HepG2 (cell line): Measurements from ENCODE around the gene XAF1. TPM values are rescaled to one million over a fixed set of nuclear protein-coding genes. Genes with fewer than 3 reads are reported as not detected.
A peak's percentile ranks its signal among the peaks of the same experiment; 100 is the strongest.

Source experiments
- CC2D1A ChIP-seq: sonication (generic); formaldehyde crosslinking; IDR thresholded peaks from 2 replicates; pipeline ENCODE4 v1.8.1; 2023; ENCODE audit warnings: mild to moderate bottlenecking, missing genetic modification reagents
- E2F1 ChIP-seq: sonication (generic); formaldehyde crosslinking; IDR thresholded peaks from 2 replicates; pipeline ENCODE4 v1.5.0; 2020; ENCODE audit warnings: missing genetic modification reagents
- ELF1 ChIP-seq: sonication (generic); formaldehyde crosslinking; IDR thresholded peaks from 2 replicates; pipeline ENCODE4 v1.4.0; 2020; ENCODE audit warnings: missing genetic modification reagents
- NBN ChIP-seq: fragments of 450-650 bp; conservative IDR thresholded peaks from 2 replicates; pipeline ENCODE4 v1.6.1; 2017
- NKX3-1 ChIP-seq: sonication (generic); formaldehyde crosslinking; IDR thresholded peaks from 2 replicates; pipeline ENCODE4 v1.5.0; 2020; ENCODE audit warnings: missing genetic modification reagents
- ONECUT2 ChIP-seq: sonication (generic); formaldehyde crosslinking; IDR thresholded peaks from 2 replicates; pipeline ENCODE4 v1.4.0; 2020; ENCODE audit warnings: missing genetic modification reagents
- PAX8 ChIP-seq: sonication (generic); formaldehyde crosslinking; IDR thresholded peaks from 2 replicates; pipeline ENCODE4 v1.8.0; 2022; ENCODE audit warnings: mild to moderate bottlenecking, missing genetic modification reagents, borderline replicate concordance
- RAD21 ChIP-seq: fragments of 450-650 bp; formaldehyde crosslinking; IDR thresholded peaks from 2 replicates; pipeline ENCODE4 v1.5.0; 2020; ENCODE audit warnings: mild to moderate bottlenecking
- SSRP1 ChIP-seq: IDR thresholded peaks from 2 replicates; pipeline ENCODE4 v1.6.1; 2016; ENCODE audit warnings: control low read depth
- TFDP2 ChIP-seq: sonication (generic); formaldehyde crosslinking; IDR thresholded peaks from 2 replicates; pipeline ENCODE4 v1.4.0; 2020; ENCODE audit warnings: missing genetic modification reagents
- ZFP82 ChIP-seq: sonication (generic); formaldehyde crosslinking; IDR thresholded peaks from 2 replicates; pipeline ENCODE4 v1.5.1; 2020; ENCODE audit warnings: mild to moderate bottlenecking, missing genetic modification reagents, borderline replicate concordance
- ZKSCAN5 ChIP-seq: sonication (generic); formaldehyde crosslinking; IDR thresholded peaks from 2 replicates; pipeline ENCODE4 v1.5.1; 2020; ENCODE audit warnings: mild to moderate bottlenecking, missing genetic modification reagents
- polyA plus RNA-seq, 8 experiments: library from polyadenylated mRNA; depleted of rRNA in 3 of 8; stranded (reverse) in 7 of 8; unstranded in 1 of 8; fragments of >200 nt; fragmentation: Illumina TruSeq in 4 of 8; extraction: Trizol in 4 of 8; gene quantifications; 2 replicates each; pipeline versions ENCODE4 v1.2.1 to v1.2.3, GENCODE V29; 2011 to 2016; ENCODE audit warnings: low read depth in 4 of 8, missing spikeins in 1 of 8, mixed read lengths in 1 of 8; ENCODE audit not compliant: insufficient read depth in 1 of 8
- total RNA-seq, 5 experiments: library from RNA; depleted of rRNA; stranded (reverse); fragments of >200 nt; fragmentation: Illumina TruSeq; extraction: Trizol; gene quantifications; 2 replicates each; pipeline ENCODE4 v1.2.3, GENCODE V29; 2016; ENCODE audit warnings: low read depth in 1 of 5
- TF ChIP-seq, protein P1 (sequence below): sonication (generic); formaldehyde crosslinking; IDR thresholded peaks from 2 replicates; pipeline ENCODE4 v1.4.0; 2020; ENCODE audit warnings: missing genetic modification reagents

XAF1 gene
- total and polyA plus RNA-seq, 2 of the 13 experiments (the other 11 are each of a cell fraction or from before 2014, with no cell fraction given), result 1.2 to 2.4 TPM

- TF ChIP-seq E2F1 (CRISPR knock-in tag), result no peak
- TF ChIP-seq ZFP82 (CRISPR knock-in tag), result peak; percentile 75; the same call in 1 of the 2 replicates
- TF ChIP-seq PAX8 (CRISPR knock-in tag), result 0 out of 2 replicates have a peak, but pooled peaks have one; percentile 35
- TF ChIP-seq ELF1 (CRISPR knock-in tag), result 0 out of 2 replicates have a peak, but pooled peaks have one; percentile 27
- TF ChIP-seq CC2D1A (CRISPR knock-in tag), result no peak
- peak; percentile 21; the same call in 1 of the 2 replicates for TF ChIP-seq TFDP2
- no peak for TF ChIP-seq ONECUT2 (CRISPR knock-in tag)
- peak; percentile 96; the same call in 1 of the 2 replicates for TF ChIP-seq SSRP1
- no peak for TF ChIP-seq NBN
- peak; percentile 38; the same call in 1 of the 2 replicates for TF ChIP-seq NKX3-1 (CRISPR knock-in tag)
- TF ChIP-seq, protein P1, sequence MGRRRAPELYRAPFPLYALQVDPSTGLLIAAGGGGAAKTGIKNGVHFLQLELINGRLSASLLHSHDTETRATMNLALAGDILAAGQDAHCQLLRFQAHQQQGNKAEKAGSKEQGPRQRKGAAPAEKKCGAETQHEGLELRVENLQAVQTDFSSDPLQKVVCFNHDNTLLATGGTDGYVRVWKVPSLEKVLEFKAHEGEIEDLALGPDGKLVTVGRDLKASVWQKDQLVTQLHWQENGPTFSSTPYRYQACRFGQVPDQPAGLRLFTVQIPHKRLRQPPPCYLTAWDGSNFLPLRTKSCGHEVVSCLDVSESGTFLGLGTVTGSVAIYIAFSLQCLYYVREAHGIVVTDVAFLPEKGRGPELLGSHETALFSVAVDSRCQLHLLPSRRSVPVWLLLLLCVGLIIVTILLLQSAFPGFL (CRISPR knock-in tag), result no peak
- no peak for TF ChIP-seq ZKSCAN5 (CRISPR knock-in tag)
- 0 out of 2 replicates have a peak, but pooled peaks have one; percentile 19 for TF ChIP-seq RAD21 (CRISPR knock-in tag)
- TF ChIP-seq, all 625 proteins: peak for 165
These were observed 43.6 kb upstream of the XAF1 start (continued) for GRCh38 chr17:6712058-6712853.
